GM08714 (cell line): ENCODE measurements around the gene SLC22A5.

ENCODE experiments used
- H3K4me3 ChIP-seq: fragments of 200-500 bp; sonication (Bioruptor generic); 2 replicates; pipeline ENCODE4 v1.5.1; 2014; ENCODE audit warnings: mild to moderate bottlenecking, low read length, inconsistent platforms
- ZNF274 ChIP-seq: IDR thresholded peaks from 2 replicates; pipeline ENCODE4 v1.6.1; 2012; ENCODE audit warnings: mild to moderate bottlenecking, low read depth, low read length

Gene SLC22A5

DNA sequence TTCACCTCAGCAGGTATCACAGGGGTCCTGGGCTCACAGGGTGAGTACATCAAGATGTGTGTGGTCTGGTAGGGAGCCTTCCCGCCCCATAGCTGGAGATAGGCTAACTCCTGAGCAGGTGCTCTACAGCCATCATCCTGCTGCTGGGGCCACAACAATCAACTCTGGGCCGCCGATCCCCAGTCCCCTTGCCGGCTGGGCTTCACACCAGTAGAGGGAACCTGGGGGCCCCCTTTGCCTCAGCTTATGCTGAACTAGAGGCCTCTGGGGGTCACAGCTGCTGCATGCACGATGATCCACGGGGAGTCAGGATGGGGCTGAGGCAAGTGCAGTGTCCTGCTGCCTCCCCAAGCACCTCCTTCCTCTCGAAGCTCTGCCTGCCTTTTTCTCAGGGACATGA, 74.6 kb downstream of the SLC22A5 start:
- H3K4me3 ChIP-seq, result no peak overlapping the region
- TF ChIP-seq ZNF274, result no peak
